Measurements from ENCODE around the gene LYSMD3. TPM values are rescaled to one million over a fixed set of nuclear protein-coding genes. Genes with fewer than 3 reads are reported as not detected.

LYSMD3 gene
- polyA plus RNA-seq, 1 donor (not counting 4 experiments of a cell fraction or from before 2014, with no cell fraction given), result 18.9 TPM

GRCh38 chr5:90510438-90510837 lies 18.9 kb downstream of the LYSMD3 start:
- H3K27ac ChIP-seq (ENCODE audit: control insufficient read depth, insufficient read depth, low read length), result no peak overlapping the region

GRCh38 chr5:90506221-90506620 lies 23.2 kb downstream of the LYSMD3 start:
- Histone ChIP-seq H3K9me1 (ENCODE audit: control insufficient read depth, extremely low read depth, insufficient read depth, low read length) (no peaks in the 10 kb centered on the region), H3K36me3 (ENCODE audit: control insufficient read depth in 2 of 2, extremely low read depth in 1 of 2, insufficient read depth in 2 of 2, low read length in 2 of 2) (no peaks in the 10 kb centered on the region), H3K4me3 (ENCODE audit: control insufficient read depth in 2 of 3, extremely low read depth in 1 of 3, insufficient read depth in 2 of 3, low read depth in 1 of 3, low read length in 3 of 3) (no peak overlapping the region), H2AFZ (ENCODE audit: control insufficient read depth, low read length) (no peak overlapping the region), H3K4me2 (ENCODE audit: control insufficient read depth, extremely low read depth, insufficient read depth, low read depth, low read length) (no peak overlapping the region), H4K20me1 (ENCODE audit: control insufficient read depth, extremely low read depth, insufficient read depth, low read length) (no peaks in the 10 kb centered on the region), H3K9me3 (ENCODE audit: control insufficient read depth, low read depth, low read length) (no peaks in the 10 kb centered on the region), H3K79me2 (ENCODE audit: control insufficient read depth, insufficient read depth, low read length) (no peaks in the 10 kb centered on the region), H3K4me1 (ENCODE audit: control insufficient read depth, extremely low read depth, insufficient read depth, low read length) (peaks cover 8% of the 10 kb centered on the region), H3K27ac (ENCODE audit: control insufficient read depth, insufficient read depth, low read length) (no peak overlapping the region), H3K9ac (ENCODE audit: control insufficient read depth, extremely low read depth, insufficient read depth, low read length) (no peak overlapping the region), H3K27me3 (ENCODE audit: control insufficient read depth, extremely low read depth, insufficient read depth, low read length) (no peaks in the 10 kb centered on the region)
- TF ChIP-seq CTCF (optimal IDR thresholded peaks at IDR 0.05 in 1 of 3, IDR thresholded peaks at IDR 0.05 in 1 of 3, conservative IDR thresholded peaks at IDR 0.05 in 1 of 3; ENCODE audit: extremely low read depth in 1 of 3, insufficient read depth in 2 of 3, low read length in 3 of 3) (no peak), EZH2 (IDR thresholded peaks at IDR 0.05; ENCODE audit: low read length) (no peak)
- DNase-seq (ENCODE audit: low read depth, low spot score) (no peak), FAIRE-seq (no peak)
- dilution Hi-C loops (cut with MboI; ENCODE audit: extremely low pct_ligation_motif_present, low sequenced_read_pairs), result no loop called here

More at GRCh38 chr5:90510438-90510837, 18.9 kb downstream of the LYSMD3 start:
- DNase-seq (ENCODE audit: low read depth, low spot score) (no peak), FAIRE-seq (no peak)
- Histone ChIP-seq H3K9ac (ENCODE audit: control insufficient read depth, extremely low read depth, insufficient read depth, low read length) (no peak overlapping the region), H3K4me1 (ENCODE audit: control insufficient read depth, extremely low read depth, insufficient read depth, low read length) (no peaks in the 10 kb centered on the region), H2AFZ (ENCODE audit: control insufficient read depth, low read length) (no peak overlapping the region), H3K4me3 (ENCODE audit: control insufficient read depth in 2 of 3, extremely low read depth in 1 of 3, insufficient read depth in 2 of 3, low read depth in 1 of 3, low read length in 3 of 3) (no peak overlapping the region), H3K9me1 (ENCODE audit: control insufficient read depth, extremely low read depth, insufficient read depth, low read length) (no peaks in the 10 kb centered on the region), H4K20me1 (ENCODE audit: control insufficient read depth, extremely low read depth, insufficient read depth, low read length) (no peaks in the 10 kb centered on the region), H3K27me3 (ENCODE audit: control insufficient read depth, extremely low read depth, insufficient read depth, low read length) (no peaks in the 10 kb centered on the region), H3K4me2 (ENCODE audit: control insufficient read depth, extremely low read depth, insufficient read depth, low read depth, low read length) (no peak overlapping the region), H3K9me3 (ENCODE audit: control insufficient read depth, low read depth, low read length) (no peaks in the 10 kb centered on the region), H3K79me2 (ENCODE audit: control insufficient read depth, insufficient read depth, low read length) (no peaks in the 10 kb centered on the region), H3K36me3 (ENCODE audit: control insufficient read depth in 2 of 2, extremely low read depth in 1 of 2, insufficient read depth in 2 of 2, low read length in 2 of 2) (no peaks in the 10 kb centered on the region)
- TF ChIP-seq CTCF (optimal IDR thresholded peaks at IDR 0.05 in 1 of 3, IDR thresholded peaks at IDR 0.05 in 1 of 3, conservative IDR thresholded peaks at IDR 0.05 in 1 of 3; ENCODE audit: extremely low read depth in 1 of 3, insufficient read depth in 2 of 3, low read length in 3 of 3), result no peak
- no peak for TF ChIP-seq EZH2 (IDR thresholded peaks at IDR 0.05; ENCODE audit: low read length)
- dilution Hi-C loops (cut with MboI; ENCODE audit: extremely low pct_ligation_motif_present, low sequenced_read_pairs), result no loop called here
